Neural cell (in vitro differentiated cells): Measurements from ENCODE around the gene LSM3.

ENCODE experiments used
- SMC3 ChIP-seq: fragments of 450-650 bp; conservative IDR thresholded peaks from 2 replicates; pipeline ENCODE4 v1.6.1; 2014; ENCODE audit warnings: antibody characterized with exemption, mild to moderate bottlenecking, moderate library complexity; ENCODE audit not compliant: poor library complexity
- TF ChIP-seq, protein P1 (sequence below): IDR thresholded peaks from 2 replicates; pipeline ENCODE4 v1.6.1; 2012; ENCODE audit warnings: borderline replicate concordance

DNA sequence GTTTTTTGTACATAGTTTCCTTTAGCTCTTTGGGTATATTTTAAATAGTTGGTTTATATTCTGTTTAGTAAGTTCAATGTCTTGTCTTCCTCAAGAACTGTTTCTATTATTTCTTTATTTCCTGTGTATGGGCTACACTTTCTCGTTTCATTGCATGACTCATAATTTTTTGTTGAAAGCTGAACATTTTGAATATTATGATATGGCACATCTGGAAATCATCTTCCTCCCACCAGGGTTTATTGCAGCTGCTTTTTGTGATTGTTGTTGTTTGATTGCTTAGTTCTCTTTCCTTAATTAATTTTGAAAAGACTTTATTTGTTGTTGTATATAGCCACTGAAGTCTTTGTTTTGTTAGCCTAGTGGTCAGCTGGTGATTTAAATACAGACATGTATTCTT is 43.8 kb downstream of the LSM3 start:
- TF ChIP-seq SMC3: no peak
- TF ChIP-seq, protein P1, sequence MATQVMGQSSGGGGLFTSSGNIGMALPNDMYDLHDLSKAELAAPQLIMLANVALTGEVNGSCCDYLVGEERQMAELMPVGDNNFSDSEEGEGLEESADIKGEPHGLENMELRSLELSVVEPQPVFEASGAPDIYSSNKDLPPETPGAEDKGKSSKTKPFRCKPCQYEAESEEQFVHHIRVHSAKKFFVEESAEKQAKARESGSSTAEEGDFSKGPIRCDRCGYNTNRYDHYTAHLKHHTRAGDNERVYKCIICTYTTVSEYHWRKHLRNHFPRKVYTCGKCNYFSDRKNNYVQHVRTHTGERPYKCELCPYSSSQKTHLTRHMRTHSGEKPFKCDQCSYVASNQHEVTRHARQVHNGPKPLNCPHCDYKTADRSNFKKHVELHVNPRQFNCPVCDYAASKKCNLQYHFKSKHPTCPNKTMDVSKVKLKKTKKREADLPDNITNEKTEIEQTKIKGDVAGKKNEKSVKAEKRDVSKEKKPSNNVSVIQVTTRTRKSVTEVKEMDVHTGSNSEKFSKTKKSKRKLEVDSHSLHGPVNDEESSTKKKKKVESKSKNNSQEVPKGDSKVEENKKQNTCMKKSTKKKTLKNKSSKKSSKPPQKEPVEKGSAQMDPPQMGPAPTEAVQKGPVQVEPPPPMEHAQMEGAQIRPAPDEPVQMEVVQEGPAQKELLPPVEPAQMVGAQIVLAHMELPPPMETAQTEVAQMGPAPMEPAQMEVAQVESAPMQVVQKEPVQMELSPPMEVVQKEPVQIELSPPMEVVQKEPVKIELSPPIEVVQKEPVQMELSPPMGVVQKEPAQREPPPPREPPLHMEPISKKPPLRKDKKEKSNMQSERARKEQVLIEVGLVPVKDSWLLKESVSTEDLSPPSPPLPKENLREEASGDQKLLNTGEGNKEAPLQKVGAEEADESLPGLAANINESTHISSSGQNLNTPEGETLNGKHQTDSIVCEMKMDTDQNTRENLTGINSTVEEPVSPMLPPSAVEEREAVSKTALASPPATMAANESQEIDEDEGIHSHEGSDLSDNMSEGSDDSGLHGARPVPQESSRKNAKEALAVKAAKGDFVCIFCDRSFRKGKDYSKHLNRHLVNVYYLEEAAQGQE: no peak
